DMS114 treated with DMSO at 0.1 percent for 48 hours (cell line): Measurements from ENCODE around the gene DLG3.

Experiments used
- DNase-seq: peaks from one replicate; lab custom pipeline; 2025; ENCODE audit not compliant: unreplicated experiment; lab: John Stamatoyannopoulos, UW

The DLG3 gene

GRCh38 chrX:70437011-70437410 is 7.6 kb upstream of the DLG3 start:
- DNase-seq, result no peak

- no peak for DNase-seq
These were observed 6.5 kb upstream of the DLG3 start for GRCh38 chrX:70437921-70438665.

DNA sequence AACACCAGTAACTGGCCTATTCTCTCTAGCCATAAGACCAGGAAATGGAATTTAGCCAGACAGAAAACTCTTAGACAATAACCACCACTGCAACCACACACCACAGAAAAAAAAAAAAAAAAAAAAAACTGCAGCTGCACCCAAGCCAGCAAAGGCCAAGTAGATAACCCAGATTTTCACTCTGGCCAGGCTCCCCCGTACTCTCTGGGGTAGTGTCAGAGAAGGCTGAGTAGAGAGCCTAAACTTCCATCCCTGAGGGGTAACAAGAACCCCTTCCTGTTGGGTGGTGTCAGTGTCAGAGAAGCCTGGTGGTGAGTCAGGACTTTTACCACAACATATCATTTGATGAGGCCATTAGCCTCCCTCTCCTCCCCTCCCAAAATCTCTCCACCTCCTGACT is 5.6 kb upstream of the DLG3 start:
- DNase-seq, result no peak

GRCh38 chrX:70442224-70442623 is 2.4 kb upstream of the DLG3 start:
- DNase-seq, result no peak

DNA sequence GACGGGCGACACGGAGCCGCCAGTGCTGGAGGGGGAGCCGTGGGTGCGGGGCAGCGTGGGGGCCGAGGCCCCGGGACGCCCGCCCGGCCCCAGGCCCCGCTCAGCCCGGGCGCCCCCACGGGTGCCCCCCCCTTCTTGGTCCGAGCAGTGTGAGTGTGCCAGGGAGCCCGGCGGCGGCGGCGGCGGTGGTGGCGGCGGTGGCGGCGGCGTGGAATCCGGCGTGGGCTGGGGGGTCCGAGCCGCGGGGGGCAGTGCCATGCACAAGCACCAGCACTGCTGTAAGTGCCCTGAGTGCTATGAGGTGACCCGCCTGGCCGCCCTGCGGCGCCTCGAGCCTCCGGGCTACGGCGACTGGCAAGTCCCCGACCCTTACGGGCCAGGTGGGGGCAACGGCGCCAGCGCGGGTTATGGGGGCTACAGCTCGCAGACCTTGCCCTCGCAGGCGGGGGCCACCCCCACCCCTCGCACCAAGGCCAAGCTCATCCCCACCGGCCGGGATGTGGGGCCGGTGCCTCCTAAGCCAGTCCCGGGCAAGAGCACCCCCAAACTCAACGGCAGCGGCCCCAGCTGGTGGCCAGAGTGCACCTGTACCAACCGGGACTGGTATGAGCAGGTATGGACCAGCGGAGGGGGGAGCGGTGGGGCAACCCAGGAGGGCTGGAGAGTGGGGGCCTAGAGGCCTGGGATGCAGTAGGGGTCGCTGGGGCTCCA is 466 bp downstream of the DLG3 start:
- no peak for DNase-seq

- DNase-seq, result no peak
These were observed 1.3 kb downstream of the DLG3 start for GRCh38 chrX:70445951-70446350.

- DNase-seq, result no peak
These were observed 2.0 kb downstream of the DLG3 start for GRCh38 chrX:70446380-70447350.

GRCh38 chrX:70449457-70449966 is 4.9 kb downstream of the DLG3 start:
- DNase-seq, result no peak

GRCh38 chrX:70452143-70452733 is 7.6 kb downstream of the DLG3 start:
- DNase-seq, result peak; percentile 2

GRCh38 chrX:70453024-70453618 is 8.5 kb downstream of the DLG3 start:
- no peak for DNase-seq

DNA sequence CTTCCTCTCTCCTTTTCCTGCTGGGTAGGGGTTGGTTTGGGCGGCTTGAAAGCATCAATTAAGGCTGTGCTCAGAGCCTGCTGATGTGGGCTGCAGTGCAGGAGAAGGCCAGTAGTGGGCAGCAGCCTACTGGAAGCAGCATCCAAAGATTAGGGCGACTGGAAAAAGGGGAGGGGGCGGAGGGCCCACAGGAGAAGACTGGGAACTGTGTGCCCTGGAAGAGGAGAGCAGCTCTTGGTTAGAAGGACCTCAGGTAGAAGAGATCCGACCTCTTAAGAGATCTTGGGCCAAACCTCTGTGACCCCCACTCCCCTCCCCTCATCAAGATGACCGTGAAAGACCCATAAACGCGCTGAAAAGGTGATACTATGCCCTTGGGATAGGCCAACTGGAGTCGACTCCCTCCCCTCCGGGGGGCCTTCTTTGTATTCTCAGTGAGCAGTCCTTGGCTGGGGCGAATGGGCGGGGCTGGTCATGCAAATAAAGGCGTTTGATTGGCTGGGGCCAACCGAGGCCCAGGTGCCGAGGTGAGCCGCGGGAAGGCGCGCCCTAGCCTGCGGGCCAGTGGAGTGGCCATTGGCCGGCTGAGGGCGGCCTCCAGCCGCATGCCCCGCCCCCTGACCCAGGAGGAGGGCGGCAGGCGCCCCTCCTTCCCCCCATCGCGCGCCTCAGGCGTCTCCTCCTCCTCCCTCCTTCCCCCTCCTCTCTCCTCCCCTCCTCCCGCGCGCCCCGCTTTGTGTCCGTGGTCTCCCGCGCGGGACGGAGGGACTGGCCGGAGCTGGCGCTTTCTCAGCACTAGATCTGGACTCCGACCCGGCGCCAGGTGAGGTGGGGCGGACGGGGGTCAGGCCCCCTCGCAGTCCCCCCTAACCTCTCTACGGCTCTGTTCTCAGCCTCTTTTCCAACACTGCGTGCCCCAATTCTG is 10.1 kb downstream of the DLG3 start:
- no peak for DNase-seq

DNA sequence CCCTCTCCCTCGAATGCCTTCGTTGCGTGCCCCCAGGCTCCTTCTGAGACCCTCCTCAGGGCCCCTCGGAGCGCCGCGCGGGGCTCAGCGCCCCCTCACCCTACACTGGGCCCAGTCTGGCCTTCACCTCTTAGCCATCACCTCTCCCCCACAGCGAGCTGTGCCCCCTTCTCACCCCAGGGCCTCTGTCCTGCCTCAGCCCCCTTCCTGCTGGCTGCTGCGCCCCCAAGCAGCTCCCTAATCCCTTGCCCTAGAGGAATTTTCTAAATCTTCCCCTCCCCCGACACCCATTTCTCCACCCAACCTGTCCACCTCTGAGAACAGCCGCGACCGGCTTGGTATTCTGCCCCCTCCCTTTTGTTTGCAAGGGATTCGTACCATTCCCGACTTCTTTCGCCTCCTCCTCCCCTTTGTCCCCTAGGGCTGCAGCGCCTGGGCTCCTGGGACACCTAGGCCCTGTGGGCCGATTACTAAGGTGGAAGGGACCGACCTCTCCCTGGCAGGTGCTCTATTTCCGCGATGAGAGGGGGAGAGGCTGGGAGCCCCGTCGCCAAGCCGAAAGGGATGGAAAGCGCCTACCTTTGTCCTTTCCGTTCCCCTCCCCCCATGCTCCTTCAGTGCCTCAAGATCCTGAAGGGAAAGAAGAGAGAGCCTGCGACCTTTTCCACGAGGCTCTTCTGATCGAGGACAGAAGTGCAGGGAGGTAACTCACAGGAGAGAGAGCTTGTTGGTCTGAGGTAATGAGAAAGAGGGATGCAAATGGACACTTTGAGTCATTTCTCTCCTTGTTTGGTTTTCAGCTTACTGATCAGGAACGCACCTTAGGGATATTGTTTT is 10.9 kb downstream of the DLG3 start:
- DNase-seq, result no peak

DNA sequence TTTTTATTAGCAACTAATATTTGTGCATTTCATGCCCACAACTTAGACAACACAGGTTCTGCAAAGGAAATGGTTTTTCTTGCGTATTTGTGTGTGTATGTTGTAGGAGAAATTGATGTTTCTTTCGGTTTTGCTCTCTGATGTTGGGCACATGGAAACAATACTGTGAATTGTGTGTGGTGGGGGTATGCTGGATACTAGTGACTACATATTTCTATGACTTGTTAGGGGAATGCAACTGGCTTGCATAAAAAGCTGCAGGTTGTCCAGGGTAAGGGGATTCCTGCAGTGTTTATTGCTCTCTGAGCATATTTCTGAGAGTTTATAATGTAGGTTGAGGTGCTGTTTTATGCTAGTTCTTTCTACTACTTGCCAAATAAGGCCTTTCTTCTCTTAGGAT is 11.6 kb downstream of the DLG3 start:
- no peak for DNase-seq

DNA sequence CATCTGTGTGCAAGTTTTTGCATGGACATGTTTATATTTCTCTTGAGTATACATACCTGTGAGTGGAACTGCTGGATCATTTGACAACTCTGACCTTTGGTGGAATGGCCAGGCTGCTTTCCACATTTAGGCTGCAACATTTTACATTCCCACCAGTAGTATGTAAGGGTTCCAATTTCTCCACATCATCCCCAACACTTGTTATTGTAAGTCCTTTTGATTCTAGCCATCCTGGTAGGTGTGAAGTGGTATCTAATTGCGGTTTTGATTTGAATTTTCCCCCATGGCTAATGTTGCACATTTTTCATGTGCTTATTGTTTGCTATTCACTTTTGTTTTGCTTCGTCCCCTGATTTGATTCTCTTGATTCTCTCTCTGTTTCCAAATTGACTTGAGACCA is 16.4 kb downstream of the DLG3 start:
- DNase-seq, result no peak

GRCh38 chrX:70464051-70464450 is 19.4 kb downstream of the DLG3 start:
- no peak for DNase-seq

DNA sequence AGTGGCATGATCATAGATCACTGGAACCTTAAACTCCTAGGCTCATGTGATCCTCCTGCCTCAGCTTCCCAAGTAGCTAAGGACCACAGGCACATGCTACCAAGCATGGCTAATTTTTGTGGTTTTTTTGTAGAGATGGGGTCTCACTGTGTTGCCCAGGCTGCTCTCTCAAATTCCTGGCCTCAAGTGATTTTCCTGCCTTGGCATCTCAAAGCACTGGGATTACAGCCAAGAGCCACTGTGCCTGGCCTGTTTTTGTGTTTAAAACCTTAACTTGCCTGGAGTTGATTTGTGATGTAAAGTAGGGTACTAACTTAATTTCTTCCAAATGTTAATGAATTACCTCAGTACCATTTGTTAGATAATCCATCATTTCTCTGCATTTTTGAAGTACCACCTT is 22.3 kb downstream of the DLG3 start:
- DNase-seq, result no peak

- no peak for DNase-seq
These were observed 24.1 kb downstream of the DLG3 start for GRCh38 chrX:70468709-70469108.

DNA sequence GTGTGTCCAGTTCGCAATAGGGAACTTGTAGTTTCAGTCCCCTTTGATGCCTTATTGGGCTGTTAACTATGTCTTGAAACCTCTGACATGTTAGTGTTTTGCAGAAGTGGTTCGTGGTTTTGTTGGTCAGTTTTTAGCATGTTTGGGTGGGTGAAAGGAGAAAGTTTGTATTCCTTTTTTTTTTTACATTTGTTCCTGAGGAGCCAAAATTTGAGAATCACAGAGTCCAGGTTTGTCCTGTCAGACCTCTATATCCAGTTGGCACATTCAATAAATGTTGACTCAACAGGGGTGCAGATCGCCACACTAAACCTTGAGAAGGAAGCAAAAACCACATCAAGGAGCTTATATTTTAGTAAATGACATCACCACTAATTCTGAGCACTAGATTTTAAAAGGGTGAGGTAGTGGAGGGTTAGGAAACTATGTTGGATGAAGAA is 26.2 kb downstream of the DLG3 start:
- DNase-seq, result no peak
